Smooth muscle cell (in vitro differentiated cells): ENCODE measurements around the gene CERS1. TPM values are rescaled to one million over a fixed set of nuclear protein-coding genes. Genes with fewer than 3 reads are reported as not detected.

Experiments used
- DNase-seq: peaks from one replicate; lab custom pipeline; 2025; ENCODE audit not compliant: unreplicated experiment; lab: John Stamatoyannopoulos, UW
- H2AFZ ChIP-seq: fragments of 200-600 bp; sonication (generic); 2 replicates; pipeline ENCODE4 v1.6.0; 2016; ENCODE audit warnings: antibody characterized with exemption, low read depth, mild to moderate bottlenecking
- H3F3A ChIP-seq: fragments of 200-600 bp; sonication (generic); 2 replicates; pipeline ENCODE4 v1.6.0; 2017; ENCODE audit warnings: antibody characterized with exemption, low read depth
- H3K27ac ChIP-seq: fragments of 200-600 bp; sonication (generic); 2 replicates; pipeline ENCODE4 v1.5.1; 2016; ENCODE audit warnings: low read depth, mild to moderate bottlenecking
- H3K27me3 ChIP-seq: fragments of 200-600 bp; sonication (generic); 2 replicates; pipeline ENCODE4 v1.6.1; 2016; ENCODE audit warnings: low read depth, mild to moderate bottlenecking
- H3K36me3 ChIP-seq: fragments of 200-600 bp; sonication (generic); 2 replicates; pipeline ENCODE4 v1.5.1; 2016; ENCODE audit warnings: low read depth
- H3K4me1 ChIP-seq: fragments of 200-600 bp; sonication (generic); 2 replicates; pipeline ENCODE4 v1.5.1; 2016; ENCODE audit warnings: low read depth
- H3K4me2 ChIP-seq: fragments of 200-600 bp; sonication (generic); 2 replicates; pipeline ENCODE4 v1.6.0; 2016; ENCODE audit warnings: mild to moderate bottlenecking
- H3K4me3 ChIP-seq: fragments of 200-600 bp; sonication (generic); 2 replicates; pipeline ENCODE4 v1.5.1; 2016; ENCODE audit warnings: mild to moderate bottlenecking
- H3K79me2 ChIP-seq: fragments of 200-600 bp; sonication (generic); 2 replicates; pipeline ENCODE4 v1.6.0; 2016; ENCODE audit warnings: low read depth, mild to moderate bottlenecking
- H3K9ac ChIP-seq: fragments of 200-600 bp; sonication (generic); 2 replicates; pipeline ENCODE4 v1.6.0; 2016; ENCODE audit warnings: low read depth
- H3K9me3 ChIP-seq: fragments of 200-600 bp; sonication (generic); replicated peaks from 2 replicates; pipeline ENCODE4 v1.5.1; 2016; ENCODE audit warnings: low read depth
- H4K20me1 ChIP-seq: fragments of 200-600 bp; sonication (generic); 2 replicates; pipeline ENCODE4 v1.6.0; 2016; ENCODE audit warnings: low read depth
- WGBS: methylation state at CpG from one replicate; pipeline ENCODE4 v1.1.7; 2016; ENCODE audit warnings: low lambda C conversion rate; 5-methylcytosine and 5-hydroxymethylcytosine counted together
- polyA plus RNA-seq: library from polyadenylated mRNA; unstranded; fragments of >200 nt; fragmentation: Nextera tagmentation; extraction: Ambion mirVana; gene quantifications from 2 replicates; pipeline ENCODE4 v1.2.1, GENCODE V29; 2016
- total RNA-seq: library from RNA; depleted of rRNA; stranded (reverse); fragments of >200 nt; gene quantifications from 2 replicates; pipeline ENCODE4 v1.2.3, GENCODE V29; 2014
- TF ChIP-seq, protein P1 (sequence below): fragments of 200-600 bp; sonication (generic); IDR thresholded peaks from 2 replicates; pipeline ENCODE4 v1.5.1; 2017; ENCODE audit warnings: borderline replicate concordance, mild to moderate bottlenecking, antibody characterized with exemption; ENCODE audit not compliant: insufficient read depth, poor library complexity, severe bottlenecking

Gene CERS1
- total and polyA plus RNA-seq, 2 experiments from 2014 or later = 2.4 to 4.2 TPM

DNA sequence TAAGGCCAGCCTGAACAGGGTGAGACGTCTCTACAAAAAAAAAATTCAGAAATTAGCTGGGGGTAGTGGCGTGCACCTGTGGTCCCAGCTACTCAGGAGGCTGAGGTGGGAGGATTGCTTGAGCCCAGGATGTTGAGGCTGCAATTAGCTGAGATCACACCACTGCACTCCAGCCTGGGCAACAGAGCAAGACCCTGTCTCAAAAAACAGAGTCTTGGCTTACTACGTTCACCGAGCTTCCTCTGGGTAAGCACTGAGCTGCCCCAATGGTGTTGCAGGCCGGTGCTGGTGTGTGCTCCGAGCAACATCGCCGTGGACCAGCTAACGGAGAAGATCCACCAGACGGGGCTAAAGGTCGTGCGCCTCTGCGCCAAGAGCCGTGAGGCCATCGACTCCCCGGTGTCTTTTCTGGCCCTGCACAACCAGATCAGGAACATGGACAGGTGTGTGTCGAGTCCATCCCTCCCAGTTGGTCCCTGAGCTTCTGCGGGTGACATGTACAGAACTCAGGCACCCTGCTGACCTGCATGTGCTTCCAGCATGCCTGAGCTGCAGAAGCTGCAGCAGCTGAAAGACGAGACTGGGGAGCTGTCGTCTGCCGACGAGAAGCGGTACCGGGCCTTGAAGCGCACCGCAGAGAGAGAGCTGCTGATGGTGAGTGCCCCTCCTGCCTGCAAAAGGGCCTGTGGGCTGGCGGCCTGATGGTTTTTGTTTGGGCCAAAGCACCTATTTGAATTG lies 40.1 kb downstream of the CERS1 start:
- no peak overlapping the region for H2AFZ ChIP-seq
- H3K36me3 ChIP-seq = no peaks in the 10 kb centered on the region
- peaks cover 8% of the 10 kb centered on the region for H3K79me2 ChIP-seq
- H3K27me3 ChIP-seq = no peaks in the 10 kb centered on the region
- TF ChIP-seq, protein P1, sequence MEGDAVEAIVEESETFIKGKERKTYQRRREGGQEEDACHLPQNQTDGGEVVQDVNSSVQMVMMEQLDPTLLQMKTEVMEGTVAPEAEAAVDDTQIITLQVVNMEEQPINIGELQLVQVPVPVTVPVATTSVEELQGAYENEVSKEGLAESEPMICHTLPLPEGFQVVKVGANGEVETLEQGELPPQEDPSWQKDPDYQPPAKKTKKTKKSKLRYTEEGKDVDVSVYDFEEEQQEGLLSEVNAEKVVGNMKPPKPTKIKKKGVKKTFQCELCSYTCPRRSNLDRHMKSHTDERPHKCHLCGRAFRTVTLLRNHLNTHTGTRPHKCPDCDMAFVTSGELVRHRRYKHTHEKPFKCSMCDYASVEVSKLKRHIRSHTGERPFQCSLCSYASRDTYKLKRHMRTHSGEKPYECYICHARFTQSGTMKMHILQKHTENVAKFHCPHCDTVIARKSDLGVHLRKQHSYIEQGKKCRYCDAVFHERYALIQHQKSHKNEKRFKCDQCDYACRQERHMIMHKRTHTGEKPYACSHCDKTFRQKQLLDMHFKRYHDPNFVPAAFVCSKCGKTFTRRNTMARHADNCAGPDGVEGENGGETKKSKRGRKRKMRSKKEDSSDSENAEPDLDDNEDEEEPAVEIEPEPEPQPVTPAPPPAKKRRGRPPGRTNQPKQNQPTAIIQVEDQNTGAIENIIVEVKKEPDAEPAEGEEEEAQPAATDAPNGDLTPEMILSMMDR = no peak
- peaks cover 56% of the 10 kb centered on the region for H4K20me1 ChIP-seq
- no peak overlapping the region for H3K4me2 ChIP-seq
- no peak overlapping the region for H3K4me3 ChIP-seq
- 96% methylated on average over 27 of the region's 27 CpGs for WGBS
- no peak overlapping the region for H3K27ac ChIP-seq
- no peaks in the 10 kb centered on the region for H3K4me1 ChIP-seq
- no peaks in the 10 kb centered on the region for H3K9me3 ChIP-seq
- H3F3A ChIP-seq = no peaks in the 10 kb centered on the region
- no peak overlapping the region for H3K9ac ChIP-seq
- no peak for DNase-seq

DNA sequence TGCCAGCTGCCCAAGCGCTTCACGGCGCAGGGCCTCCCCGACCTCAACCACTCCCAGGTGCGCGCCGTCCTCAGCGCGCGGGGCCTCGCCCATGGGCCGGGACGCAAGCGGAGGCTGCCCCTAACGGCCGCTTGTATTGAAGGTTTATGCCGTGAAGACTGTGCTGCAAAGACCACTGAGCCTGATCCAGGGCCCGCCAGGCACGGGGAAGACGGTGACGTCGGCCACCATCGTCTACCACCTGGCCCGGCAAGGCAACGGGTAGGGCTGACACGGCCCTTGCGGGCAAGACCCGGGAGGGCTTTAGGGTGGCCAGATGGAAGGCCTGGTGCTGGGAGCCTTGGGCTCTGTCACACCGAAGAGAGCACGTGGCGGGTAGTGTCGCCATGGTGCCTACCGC lies 41.0 kb downstream of the CERS1 start:
- no peak overlapping the region for H3K4me2 ChIP-seq
- no peak overlapping the region for H3K27ac ChIP-seq
- no peaks in the 10 kb centered on the region for H3K4me1 ChIP-seq
- H2AFZ ChIP-seq = no peak overlapping the region
- peaks cover 16% of the 10 kb centered on the region for H3K79me2 ChIP-seq
- 98% methylated on average over 33 of the region's 33 CpGs for WGBS
- no peaks in the 10 kb centered on the region for H3K9me3 ChIP-seq
- DNase-seq = no peak
- TF ChIP-seq, protein P1 = no peak
- no peak overlapping the region for H3K4me3 ChIP-seq
- H3K36me3 ChIP-seq = no peaks in the 10 kb centered on the region
- H3F3A ChIP-seq = peaks cover 5% of the 10 kb centered on the region
- no peak overlapping the region for H3K9ac ChIP-seq
- no peaks in the 10 kb centered on the region for H3K27me3 ChIP-seq
- H4K20me1 ChIP-seq = peaks cover 65% of the 10 kb centered on the region

DNA sequence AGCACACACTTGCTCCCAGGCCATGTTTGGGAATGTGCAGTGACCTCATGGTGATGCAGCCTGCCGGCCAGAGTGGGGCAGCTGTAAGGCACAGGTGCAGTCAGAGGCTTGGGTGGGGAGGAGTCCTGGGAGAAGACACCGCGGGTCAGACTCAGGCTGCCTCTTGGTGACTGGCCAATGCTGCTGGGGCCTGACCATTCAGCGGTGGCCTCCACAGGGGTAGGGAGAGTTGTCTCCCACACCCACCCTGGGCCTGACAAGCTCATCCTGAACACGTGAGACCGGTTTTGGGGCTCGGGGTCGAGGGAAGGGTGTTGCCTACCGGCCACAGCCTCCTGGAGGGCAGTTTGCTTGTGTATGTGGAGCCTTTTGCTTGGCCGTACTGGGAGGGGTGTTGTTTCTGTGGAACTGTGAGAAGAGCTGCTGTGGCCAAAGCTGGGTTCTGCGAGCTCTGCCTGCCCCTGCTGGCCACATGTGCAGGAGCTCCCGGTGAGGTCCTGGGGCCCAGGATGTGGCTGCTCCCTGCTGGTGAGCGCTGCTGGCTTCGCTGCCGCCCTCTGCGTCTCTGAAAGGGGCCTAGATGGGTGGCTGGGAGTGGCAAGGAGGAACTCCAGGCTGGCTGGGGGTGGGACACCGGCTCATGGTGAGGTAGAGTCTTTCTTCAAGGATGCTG lies 42.1 kb downstream of the CERS1 start:
- Histone ChIP-seq H3K27me3 (no peaks in the 10 kb centered on the region), H3K9me3 (no peaks in the 10 kb centered on the region), H3K9ac (no peak overlapping the region), H3K4me2 (no peak overlapping the region), H4K20me1 (peaks cover 76% of the 10 kb centered on the region), H3K4me3 (no peak overlapping the region), H3K27ac (no peak overlapping the region), H3K4me1 (no peaks in the 10 kb centered on the region), H3F3A (peaks cover 11% of the 10 kb centered on the region), H3K36me3 (no peaks in the 10 kb centered on the region), H2AFZ (no peak overlapping the region), H3K79me2 (peaks cover 27% of the 10 kb centered on the region)
- TF ChIP-seq, protein P1 = no peak
- DNase-seq = no peak
- WGBS = 94% methylated on average over 17 of the region's 17 CpGs
